Neural cell (in vitro differentiated cells): ENCODE measurements around the gene TTC17. TPM values are rescaled to one million over a fixed set of nuclear protein-coding genes. Genes with fewer than 3 reads are reported as not detected.
A peak's percentile ranks its signal among the peaks of the same experiment; 100 is the strongest.

Experiments
- H2AFZ ChIP-seq: fragments of 200-600, 300-800 bp; sonication (generic), shearing (Covaris generic); 2 replicates; pipeline ENCODE4 v1.6.0; 2014; ENCODE audit warnings: low read depth, mild to moderate bottlenecking, antibody characterized with exemption, low read length, moderate library complexity
- H3F3A ChIP-seq: fragments of 200-600 bp; shearing (Covaris generic); 2 replicates; pipeline ENCODE4 v1.6.1; 2016; ENCODE audit warnings: mild to moderate bottlenecking, moderate library complexity, mixed read lengths, antibody characterized with exemption, low read length; ENCODE audit not compliant: insufficient read depth, poor library complexity, severe bottlenecking
- H3K27ac ChIP-seq: fragments of 200-600, 300-800 bp; sonication (generic), shearing (Covaris generic); 2 replicates; pipeline ENCODE4 v1.5.1; 2014; ENCODE audit warnings: mild to moderate bottlenecking, low read length, moderate library complexity
- H3K27me3 ChIP-seq: fragments of 300-800, 200-600 bp; sonication (generic), shearing (Covaris generic); 2 replicates; pipeline ENCODE4 v1.6.0; 2014; ENCODE audit warnings: mild to moderate bottlenecking, low read depth, low read length, moderate library complexity; ENCODE audit not compliant: insufficient read depth
- H3K36me3 ChIP-seq: fragments of 300-800, 200-600 bp; sonication (generic), shearing (Covaris generic); 2 replicates; pipeline ENCODE4 v1.5.1; 2014; ENCODE audit warnings: mild to moderate bottlenecking, antibody characterized with exemption, low read length, moderate library complexity; ENCODE audit not compliant: insufficient read depth
- H3K4me2 ChIP-seq: fragments of 300-800, 200-600 bp; sonication (generic), shearing (Covaris generic); 2 replicates; pipeline ENCODE4 v1.6.0; 2014; ENCODE audit warnings: mild to moderate bottlenecking, low read length
- H3K4me3 ChIP-seq: fragments of 300-800, 200-600 bp; sonication (generic), shearing (Covaris generic); 2 replicates; pipeline ENCODE4 v1.5.1; 2014; ENCODE audit warnings: mild to moderate bottlenecking, low read length, moderate library complexity
- H3K79me2 ChIP-seq: fragments of 200-600 bp; shearing (Covaris generic); replicated peaks from 2 replicates; pipeline ENCODE4 v1.6.0; 2014; ENCODE audit warnings: mild to moderate bottlenecking, low read length, moderate library complexity; ENCODE audit not compliant: insufficient read depth
- H3K9ac ChIP-seq: fragments of 300-800, 200-600 bp; sonication (generic), shearing (Covaris generic); 2 replicates; pipeline ENCODE4 v1.6.1; 2016; ENCODE audit warnings: mild to moderate bottlenecking, low read length, mixed read lengths
- H3K9me2 ChIP-seq: fragments of 200-600 bp; shearing (Covaris generic); 2 replicates; pipeline ENCODE4 v1.6.1; 2016; ENCODE audit warnings: mild to moderate bottlenecking, low read length, mixed read lengths; ENCODE audit not compliant: insufficient read depth
- H3K9me3 ChIP-seq: fragments of 200-600, 300-800 bp; sonication (generic), shearing (Covaris generic); 2 replicates; pipeline ENCODE4 v1.6.1; 2016; ENCODE audit warnings: mild to moderate bottlenecking, mixed run types, low read length, moderate library complexity, mixed read lengths
- H4K20me1 ChIP-seq: fragments of 200-600 bp; shearing (Covaris generic); 2 replicates; pipeline ENCODE4 v1.6.1; 2016; ENCODE audit warnings: mild to moderate bottlenecking, mixed run types; ENCODE audit not compliant: insufficient read depth
- CTCF ChIP-seq: fragments of 450-650 bp; IDR thresholded peaks from 2 replicates; pipeline ENCODE4 v1.5.1; 2014; ENCODE audit warnings: antibody characterized with exemption, mild to moderate bottlenecking, moderate library complexity; ENCODE audit not compliant: poor library complexity, severe bottlenecking
- EP300 ChIP-seq: fragments of 450-650 bp; conservative IDR thresholded peaks from 2 replicates; pipeline ENCODE4 v1.6.1; 2014; ENCODE audit warnings: antibody characterized with exemption, mild to moderate bottlenecking, moderate library complexity; ENCODE audit not compliant: poor library complexity, severe bottlenecking
- EZH2 ChIP-seq: fragments of 200-600, 300-800 bp; shearing (Covaris generic), sonication (generic); IDR thresholded peaks from 2 replicates; pipeline ENCODE4 v1.6.1; 2014; ENCODE audit warnings: antibody characterized with exemption, low read length, borderline replicate concordance, mild to moderate bottlenecking; ENCODE audit not compliant: insufficient read depth, poor library complexity, severe bottlenecking
- MXI1 ChIP-seq: fragments of 450-650 bp; conservative IDR thresholded peaks from 2 replicates; pipeline ENCODE4 v1.6.1; 2014; ENCODE audit warnings: antibody characterized with exemption, mild to moderate bottlenecking; ENCODE audit not compliant: poor library complexity, severe bottlenecking
- POLR2AphosphoS5 ChIP-seq: IDR thresholded peaks from 2 replicates; pipeline ENCODE4 v1.6.1; 2012
- RAD21 ChIP-seq: fragments of 450-650 bp; conservative IDR thresholded peaks from 2 replicates; pipeline ENCODE4 v1.6.1; 2014; ENCODE audit warnings: antibody characterized with exemption, mild to moderate bottlenecking, moderate library complexity
- REST ChIP-seq: IDR thresholded peaks from 2 replicates; pipeline ENCODE4 v1.6.1; 2012; ENCODE audit warnings: borderline replicate concordance
- SMC3 ChIP-seq: fragments of 450-650 bp; conservative IDR thresholded peaks from 2 replicates; pipeline ENCODE4 v1.6.1; 2014; ENCODE audit warnings: antibody characterized with exemption, mild to moderate bottlenecking, moderate library complexity; ENCODE audit not compliant: poor library complexity
- TAF1 ChIP-seq: IDR thresholded peaks from 2 replicates; pipeline ENCODE4 v1.6.1; 2012; ENCODE audit warnings: low read depth
- polyA plus RNA-seq: library from polyadenylated mRNA; depleted of rRNA; stranded (reverse); fragments of >200 nt; gene quantifications from 2 replicates; pipeline ENCODE4 v1.2.3, GENCODE V29; 2014

Gene TTC17
- polyA plus RNA-seq, 1 donor from 2014 or later: 122 TPM

DNA sequence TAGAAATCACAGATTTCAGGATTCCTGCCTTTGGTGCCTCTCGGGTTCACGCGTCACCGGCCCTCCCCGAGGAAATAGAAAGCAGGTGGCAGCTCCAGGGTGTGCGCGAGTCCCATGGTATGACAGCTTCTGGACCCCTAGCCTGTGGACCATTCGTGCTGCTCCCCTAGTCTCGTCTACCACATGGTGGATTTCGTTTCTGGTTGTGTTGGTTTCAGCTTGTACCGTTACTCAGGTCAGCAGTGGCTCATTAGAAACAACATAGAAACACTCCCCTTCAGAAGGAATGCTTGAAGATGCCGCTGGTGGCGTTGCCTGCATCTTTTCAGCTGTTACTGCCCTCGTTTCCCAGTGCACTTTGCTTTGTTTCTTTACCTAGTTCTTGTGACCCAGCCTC lies 700 bp downstream of the TTC17 start:
- H3K27ac ChIP-seq: peak overlapping the region; percentile 89
- no peaks in the 10 kb centered on the region for H3K36me3 ChIP-seq
- no peaks in the 10 kb centered on the region for H4K20me1 ChIP-seq
- peak overlapping the region; percentile 94 for H3K4me2 ChIP-seq
- H3K27me3 ChIP-seq: no peaks in the 10 kb centered on the region
- TF ChIP-seq POLR2AphosphoS5 (peak; percentile 10), REST (no peak), TAF1 (no peak), CTCF (peak; percentile 29), MXI1 (peak; percentile 35)
- H3F3A ChIP-seq: no peaks in the 10 kb centered on the region
- H2AFZ ChIP-seq: peak overlapping the region; percentile 88
- H3K9ac ChIP-seq: peak overlapping the region; percentile 94
- H3K4me3 ChIP-seq: peak overlapping the region; percentile 91
- no peaks in the 10 kb centered on the region for H3K9me3 ChIP-seq
- no peaks in the 10 kb centered on the region for H3K9me2 ChIP-seq
- peaks cover 53% of the 10 kb centered on the region for H3K79me2 ChIP-seq

GRCh38 chr11:43360361-43361032 lies 1.8 kb downstream of the TTC17 start:
- H3K79me2 ChIP-seq: peaks cover 62% of the 10 kb centered on the region
- H3K4me3 ChIP-seq: peak overlapping the region; percentile 91
- no peak for TF ChIP-seq EP300
- TF ChIP-seq REST: no peak
- TF ChIP-seq TAF1: no peak
- TF ChIP-seq CTCF: no peak
- no peak for TF ChIP-seq MXI1
- TF ChIP-seq POLR2AphosphoS5: no peak
- no peak for TF ChIP-seq SMC3
- no peak for TF ChIP-seq EZH2
- TF ChIP-seq RAD21: no peak
- H3K9me3 ChIP-seq: no peaks in the 10 kb centered on the region
- no peak overlapping the region for H2AFZ ChIP-seq
- H3K4me2 ChIP-seq: peak overlapping the region; percentile 94
- H3K27me3 ChIP-seq: no peaks in the 10 kb centered on the region
- no peak overlapping the region for H3K27ac ChIP-seq
- H3F3A ChIP-seq: no peaks in the 10 kb centered on the region
- H3K9me2 ChIP-seq: no peaks in the 10 kb centered on the region
- no peaks in the 10 kb centered on the region for H4K20me1 ChIP-seq
- no peaks in the 10 kb centered on the region for H3K36me3 ChIP-seq
- H3K9ac ChIP-seq: peak overlapping the region; percentile 94
